Fibroblast of pulmonary artery (primary cell): ENCODE data around the gene CEP112.

Experiments used
- DNase-seq: peaks from one replicate; pipeline ENCODE4 v3.0.0-alpha.2; 2010; ENCODE audit warnings: low read depth
- H3K4me3 ChIP-seq: replicated peaks from 2 replicates; pipeline ENCODE4 v1.5.1; 2011; ENCODE audit warnings: low read depth, mild to moderate bottlenecking, control low read depth, low read length, moderate library complexity
- CTCF ChIP-seq: IDR thresholded peaks from 2 replicates; pipeline ENCODE4 v1.5.1; 2011; ENCODE audit warnings: mild to moderate bottlenecking, control low read depth, low read length, inconsistent platforms; ENCODE audit errors: missing control alignments

The CEP112 gene

DNA sequence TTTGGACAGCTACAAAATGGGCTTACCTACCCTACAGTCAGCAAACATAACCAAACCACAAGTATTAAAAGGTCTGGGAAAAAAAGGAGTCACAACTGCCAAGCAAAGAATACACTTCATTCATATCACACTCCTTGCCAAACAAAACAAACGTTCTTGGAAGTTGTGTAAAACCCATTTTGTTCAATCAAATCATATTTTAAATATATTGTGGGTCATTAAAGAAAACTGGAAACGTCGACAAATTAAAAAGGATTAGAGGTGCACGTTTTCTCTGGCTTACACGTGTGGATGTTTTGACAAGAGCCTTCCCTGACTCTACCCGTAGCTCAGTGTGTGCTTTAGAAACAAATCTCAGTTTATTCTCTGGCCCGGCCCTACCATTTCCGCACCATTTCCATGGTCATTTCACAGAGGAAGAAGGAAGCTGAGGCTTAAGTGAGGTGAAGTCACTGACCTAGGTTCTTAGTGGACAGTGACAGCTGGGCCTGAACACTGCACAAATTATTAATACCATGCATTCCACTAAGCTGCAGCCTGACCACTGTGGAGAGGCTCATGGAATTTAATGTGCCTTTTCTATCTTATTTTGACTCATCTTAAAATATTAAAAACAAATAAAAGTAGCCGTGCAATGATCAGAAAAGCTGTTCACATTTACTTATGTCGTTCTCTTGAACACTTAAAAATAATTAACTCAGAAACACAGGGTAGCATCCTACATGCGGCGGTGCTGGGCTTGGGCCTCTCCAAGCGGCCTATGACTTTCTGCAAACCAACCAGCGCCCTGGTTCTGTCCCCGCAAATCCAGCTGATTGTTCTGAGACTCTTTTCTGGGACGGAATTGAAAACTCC, 968 bp downstream of the CEP112 start:
- H3K4me3 ChIP-seq = peak overlapping the region; percentile 70
- DNase-seq = peak; percentile 72
- TF ChIP-seq CTCF = no peak

DNA sequence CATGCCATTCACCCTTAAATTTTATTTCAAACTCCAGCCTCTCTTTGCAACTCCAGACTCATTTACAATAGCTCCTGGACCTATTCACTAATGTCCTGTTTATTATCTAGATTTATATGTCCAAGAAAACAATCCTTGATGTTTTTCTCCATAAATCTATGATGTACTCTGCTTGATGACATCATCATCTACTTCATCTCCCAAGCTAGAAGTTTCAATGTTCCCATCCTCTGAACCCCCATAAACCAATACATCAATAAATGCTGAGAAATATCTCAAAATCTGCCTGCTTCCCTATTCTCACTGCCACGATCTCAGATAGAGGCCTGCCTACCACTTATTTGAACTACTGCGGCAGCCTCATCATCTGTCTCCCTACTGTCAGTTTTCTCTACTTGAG, 4.2 kb downstream of the CEP112 start:
- H3K4me3 ChIP-seq = no peak overlapping the region
- DNase-seq = no peak
- no peak for TF ChIP-seq CTCF

- TF ChIP-seq CTCF = no peak
- H3K4me3 ChIP-seq = no peak overlapping the region
- no peak for DNase-seq
These were observed 6.1 kb downstream of the CEP112 start for GRCh38 chr17:66185862-66186261.

DNA sequence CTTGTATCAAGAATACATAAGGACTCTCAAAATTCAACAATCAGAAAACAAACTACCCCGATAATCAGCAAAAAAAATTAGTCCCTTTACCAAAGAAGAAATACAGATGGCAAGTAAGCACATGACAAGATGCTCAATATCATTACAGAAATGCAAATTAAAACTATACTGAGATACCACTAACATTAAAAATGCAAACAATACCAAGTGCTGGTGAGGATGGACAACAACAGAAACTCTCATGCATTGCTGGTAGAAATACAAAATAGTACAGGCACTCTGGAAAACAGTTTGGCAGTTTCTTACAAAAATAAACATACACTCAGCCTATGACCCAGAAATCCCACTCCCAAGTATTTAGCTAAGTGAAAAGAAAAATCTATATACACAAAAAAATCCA, 7.5 kb downstream of the CEP112 start:
- TF ChIP-seq CTCF = no peak
- no peak for DNase-seq
- no peak overlapping the region for H3K4me3 ChIP-seq

GRCh38 chr17:66183529-66183928, 8.4 kb downstream of the CEP112 start:
- no peak overlapping the region for H3K4me3 ChIP-seq
- TF ChIP-seq CTCF = no peak

GRCh38 chr17:66178642-66179041, 13.3 kb downstream of the CEP112 start:
- no peak for TF ChIP-seq CTCF
- H3K4me3 ChIP-seq = no peak overlapping the region
- DNase-seq = no peak

More at GRCh38 chr17:66183529-66183928, 8.4 kb downstream of the CEP112 start:
- DNase-seq = no peak

GRCh38 chr17:66177048-66177447, 14.9 kb downstream of the CEP112 start:
- TF ChIP-seq CTCF = no peak
- no peak overlapping the region for H3K4me3 ChIP-seq
- DNase-seq = no peak
